ENCODE data around the gene HCFC1. TPM values are rescaled to one million over a fixed set of nuclear protein-coding genes. Genes with fewer than 3 reads are reported as not detected.

The HCFC1 gene
- total RNA-seq, 1 donor from 2014 or later = 61.2 TPM

GRCh38 chrX:154020536-154021115 lies 49.0 kb upstream of the HCFC1 start:
- peak overlapping the region; percentile 84 for H3K27ac ChIP-seq (ENCODE audit: low read depth, low read length)
- H3K36me3 Mint-ChIP-seq (ENCODE audit: low read depth, unreplicated experiment) = no peaks in the 10 kb centered on the region

GRCh38 chrX:154019633-154020528 lies 48.3 kb upstream of the HCFC1 start, which contains the start of gene IRAK1:
Gene IRAK1 (minus strand): TSS chrX:154019902. CDS start chrX:154019812, 90 bp downstream.
- no peaks in the 10 kb centered on the region for H3K9me3 Mint-ChIP-seq (ENCODE audit: unreplicated experiment)
- Histone ChIP-seq H3K4me3 (ENCODE audit: insufficient read depth, low read depth, low read length) (peak within 1 kb of the TSS; percentile 64), H3K4me2 (ENCODE audit: low read length) (peak within 1 kb of the TSS; percentile 90), H3K36me3 (ENCODE audit: insufficient read depth, low read length) (peaks cover 2% of the 10 kb centered on the region), H3K9ac (ENCODE audit: low read length) (peak within 1 kb of the TSS; percentile 82), H2AFZ (ENCODE audit: low read depth, low read length) (no peak within 1 kb of the TSS), H3K4me1 (ENCODE audit: insufficient read depth, low read length) (peaks cover 20% of the 10 kb centered on the region), H3K79me2 (ENCODE audit: insufficient read depth, low read length) (peaks cover 35% of the 10 kb centered on the region), H4K20me1 (ENCODE audit: insufficient read depth, low read length) (no peaks in the 10 kb centered on the region), H3K27ac (ENCODE audit: low read depth, low read length) (peak within 1 kb of the TSS; percentile 84), H3K27me3 (ENCODE audit: insufficient read depth, low read length) (no peaks in the 10 kb centered on the region), H3K9me3 (ENCODE audit: insufficient read depth, low read depth, low read length) (no peaks in the 10 kb centered on the region)
- no peaks in the 10 kb centered on the region for H3K27me3 Mint-ChIP-seq (ENCODE audit: low read depth, unreplicated experiment)
- no peaks in the 10 kb centered on the region for H3K36me3 Mint-ChIP-seq (ENCODE audit: low read depth, unreplicated experiment)
- H3K27ac Mint-ChIP-seq (ENCODE audit: unreplicated experiment) = peak within 1 kb of the TSS; percentile 78
- peaks cover 16% of the 10 kb centered on the region for H3K4me1 Mint-ChIP-seq (ENCODE audit: low read depth, unreplicated experiment)
- DNase-seq (ENCODE audit: low read depth) = no peak
- no peak for FAIRE-seq
- peak within 1 kb of the TSS; percentile 87 for H3K4me3 Mint-ChIP-seq (ENCODE audit: unreplicated experiment)
- TF ChIP-seq CTCF (IDR thresholded peaks at IDR 0.05; ENCODE audit: insufficient read depth, low read depth, low read length) (no peak), EZH2 (IDR thresholded peaks at IDR 0.05; ENCODE audit: insufficient read depth, low read length) (no peak)

More at GRCh38 chrX:154020536-154021115, 49.0 kb upstream of the HCFC1 start:
- Mint-ChIP-seq H3K27ac (ENCODE audit: unreplicated experiment) (peak overlapping the region; percentile 78), H3K27me3 (ENCODE audit: low read depth, unreplicated experiment) (no peaks in the 10 kb centered on the region), H3K4me1 (ENCODE audit: low read depth, unreplicated experiment) (peaks cover 16% of the 10 kb centered on the region), H3K4me3 (ENCODE audit: unreplicated experiment) (peak overlapping the region; percentile 80), H3K9me3 (ENCODE audit: unreplicated experiment) (no peaks in the 10 kb centered on the region)
- no peaks in the 10 kb centered on the region for H3K9me3 ChIP-seq (ENCODE audit: insufficient read depth, low read depth, low read length)
- no peak for DNase-seq (ENCODE audit: low read depth)
- H3K36me3 ChIP-seq (ENCODE audit: insufficient read depth, low read length) = peaks cover 2% of the 10 kb centered on the region
- H4K20me1 ChIP-seq (ENCODE audit: insufficient read depth, low read length) = no peaks in the 10 kb centered on the region
- peak overlapping the region; percentile 82 for H3K9ac ChIP-seq (ENCODE audit: low read length)
- no peak overlapping the region for H2AFZ ChIP-seq (ENCODE audit: low read depth, low read length)
- H3K79me2 ChIP-seq (ENCODE audit: insufficient read depth, low read length) = peaks cover 35% of the 10 kb centered on the region
- peak overlapping the region; percentile 39 for H3K4me3 ChIP-seq (ENCODE audit: insufficient read depth, low read depth, low read length)
- no peak for FAIRE-seq
- H3K4me1 ChIP-seq (ENCODE audit: insufficient read depth, low read length) = peaks cover 20% of the 10 kb centered on the region
- H3K4me2 ChIP-seq (ENCODE audit: low read length) = peak overlapping the region; percentile 90
- TF ChIP-seq CTCF (IDR thresholded peaks at IDR 0.05; ENCODE audit: insufficient read depth, low read depth, low read length) = no peak
- TF ChIP-seq EZH2 (IDR thresholded peaks at IDR 0.05; ENCODE audit: insufficient read depth, low read length) = no peak
- H3K27me3 ChIP-seq (ENCODE audit: insufficient read depth, low read length) = no peaks in the 10 kb centered on the region
